Measurements from ENCODE around the gene CCDC97. TPM values are rescaled to one million over a fixed set of nuclear protein-coding genes. Genes with fewer than 3 reads are reported as not detected.

The CCDC97 gene
- total RNA-seq, 1 donor from 2014 or later = 4.5 TPM

GRCh38 chr19:41319500-41320184 lies 9.7 kb downstream of the CCDC97 start:
- DNase-seq (ENCODE audit: low read depth in 2 of 2) = no peak

- DNase-seq (ENCODE audit: low read depth in 2 of 2) = no peak
These were observed 10.2 kb downstream of the CCDC97 start for GRCh38 chr19:41320185-41320518.

DNA sequence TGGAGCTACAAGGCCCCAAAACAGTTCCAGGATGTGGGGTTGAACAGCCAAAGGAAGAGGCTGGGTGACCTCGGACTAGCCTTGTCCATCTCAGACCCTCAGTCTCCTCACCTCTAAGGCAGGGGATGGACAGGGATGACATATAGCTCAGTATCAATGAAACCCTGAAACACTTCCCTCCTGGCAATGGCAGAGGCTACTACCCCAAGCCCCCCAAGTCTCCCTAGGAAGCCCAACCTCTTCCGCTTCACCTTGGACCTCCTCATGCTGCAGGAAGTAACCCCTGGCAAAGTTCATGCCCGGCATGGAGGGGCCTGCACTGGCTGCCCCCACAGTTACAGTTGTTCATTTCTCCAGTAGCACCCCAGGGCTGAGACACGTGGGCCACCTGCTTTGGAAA lies 10.6 kb downstream of the CCDC97 start:
- no peak for DNase-seq (ENCODE audit: low read depth in 2 of 2)

DNA sequence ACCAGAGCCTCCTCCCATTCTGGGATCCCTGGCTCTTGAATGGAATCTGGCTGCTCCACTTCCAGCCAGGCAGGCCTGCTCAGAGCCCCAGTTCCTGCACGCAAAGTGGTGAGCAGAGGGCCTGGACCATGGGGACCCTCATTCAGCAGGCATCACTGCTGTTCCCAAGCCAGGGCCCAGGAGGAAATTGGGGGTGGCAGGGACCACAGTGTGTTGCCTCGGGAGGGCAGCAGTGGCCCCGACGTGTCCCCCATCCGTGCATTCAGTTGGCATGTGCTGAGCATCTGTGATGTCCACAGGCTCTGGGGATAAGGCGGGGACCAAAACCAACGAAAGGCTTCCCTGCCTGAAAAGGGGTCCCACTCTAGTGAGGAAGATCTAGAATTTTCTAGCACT lies 11.2 kb downstream of the CCDC97 start:
- DNase-seq (ENCODE audit: low read depth in 2 of 2) = no peak

DNA sequence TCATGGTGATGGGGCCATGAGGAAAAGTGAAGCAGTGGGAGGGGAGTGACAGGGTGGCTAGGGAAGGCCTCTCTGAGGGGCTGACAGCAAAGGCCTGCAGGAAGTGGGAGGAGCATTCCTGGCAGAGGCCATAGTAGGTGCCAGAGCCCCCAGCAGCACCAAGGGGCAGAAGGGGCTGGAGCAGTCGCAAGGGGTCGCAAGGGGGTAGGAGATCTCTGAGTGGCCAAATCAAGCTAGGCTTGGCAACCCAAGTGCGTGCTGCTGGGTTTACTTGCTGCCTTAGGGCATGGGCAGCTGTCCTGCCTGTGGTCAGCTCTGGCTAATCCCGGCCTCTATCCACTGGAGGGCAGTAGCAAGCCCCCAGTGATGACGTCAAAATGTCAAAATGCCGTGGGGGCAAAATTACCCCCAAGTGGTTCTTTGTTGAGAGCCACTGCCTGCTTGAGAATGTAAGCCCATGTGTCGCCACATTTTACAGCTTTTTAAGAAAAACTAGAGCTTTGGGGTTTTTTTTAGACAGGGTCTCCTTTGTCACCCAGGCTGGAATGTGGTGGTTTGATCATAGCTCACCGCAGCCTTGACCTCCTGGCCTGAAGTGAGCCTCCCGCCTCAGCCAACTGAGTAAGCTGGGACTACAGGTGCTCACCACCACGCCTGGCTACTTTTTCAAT lies 11.8 kb downstream of the CCDC97 start:
- peak in 1 of 2 donors; percentile 81 for DNase-seq (ENCODE audit: low read depth in 2 of 2)

GRCh38 chr19:41322451-41322850 lies 12.5 kb downstream of the CCDC97 start:
- DNase-seq (ENCODE audit: low read depth in 2 of 2) = no peak

- DNase-seq (ENCODE audit: low read depth in 2 of 2) = peak in 1 of 2 donors; percentile 86
These were observed 13.1 kb downstream of the CCDC97 start for GRCh38 chr19:41323023-41323422.

GRCh38 chr19:41323430-41324125 lies 13.6 kb downstream of the CCDC97 start:
- DNase-seq (ENCODE audit: low read depth in 2 of 2) = peak; percentile 76 to 98

DNA sequence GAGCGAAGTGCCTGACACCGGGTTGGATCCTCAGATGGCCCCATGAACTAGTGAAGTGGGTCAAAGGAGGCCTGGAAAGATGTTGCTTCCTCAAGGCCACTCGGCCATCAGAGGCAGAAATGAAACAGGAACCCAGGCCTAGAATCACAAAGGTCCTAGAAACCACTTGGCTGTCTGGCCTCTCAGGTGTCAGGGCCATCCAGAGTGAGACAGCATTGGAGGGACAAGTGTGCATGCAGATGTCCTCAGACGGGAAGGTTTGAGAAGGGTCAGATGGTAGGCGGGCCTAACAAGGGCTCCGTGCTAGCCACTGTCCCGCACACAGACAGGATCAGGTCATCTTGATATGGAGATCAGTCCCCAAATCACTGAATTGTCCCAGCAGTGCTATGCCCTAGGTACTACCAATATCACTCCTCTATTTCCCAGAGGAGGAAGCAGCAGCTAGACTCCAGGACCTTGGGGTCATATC lies 14.3 kb downstream of the CCDC97 start:
- peak in 1 of 2 donors; percentile 42 for DNase-seq (ENCODE audit: low read depth in 2 of 2)

- DNase-seq (ENCODE audit: low read depth in 2 of 2) = peak; percentile 77 to 95
These were observed 15.1 kb downstream of the CCDC97 start for GRCh38 chr19:41324921-41325639.

- no peak for DNase-seq (ENCODE audit: low read depth in 2 of 2)
These were observed 15.6 kb downstream of the CCDC97 start for GRCh38 chr19:41325640-41325946.

GRCh38 chr19:41325947-41326706 lies 16.2 kb downstream of the CCDC97 start:
- peak; percentile 73 to 91 for DNase-seq (ENCODE audit: low read depth in 2 of 2)

- peak in 1 of 2 donors; percentile 69 for DNase-seq (ENCODE audit: low read depth in 2 of 2)
These were observed 17.2 kb downstream of the CCDC97 start for GRCh38 chr19:41327076-41327575.

- peak; percentile 74 to 94 for DNase-seq (ENCODE audit: low read depth in 2 of 2)
These were observed 17.7 kb downstream of the CCDC97 start for GRCh38 chr19:41327576-41328156.

GRCh38 chr19:41328157-41328841 lies 18.3 kb downstream of the CCDC97 start:
- DNase-seq (ENCODE audit: low read depth in 2 of 2) = peak in 1 of 2 donors; percentile 56

DNA sequence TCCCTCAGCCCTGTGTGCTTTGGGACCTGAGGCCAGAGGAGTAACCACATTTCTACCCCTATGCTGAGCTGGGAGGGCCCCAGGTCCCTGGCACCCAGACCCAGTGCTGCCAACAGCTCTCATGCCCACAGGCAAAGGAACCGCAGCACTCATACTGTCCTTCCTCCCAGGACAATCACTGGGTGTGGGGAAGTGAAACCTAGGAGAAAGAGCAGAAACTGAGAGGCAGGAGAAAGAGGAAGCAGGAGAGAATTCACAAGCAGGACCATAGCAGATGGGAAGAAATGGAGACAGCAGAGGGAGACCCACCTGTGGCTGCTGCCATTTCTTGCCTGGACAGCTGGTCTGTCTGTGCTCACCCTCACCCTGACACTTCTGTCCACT lies 18.9 kb downstream of the CCDC97 start:
- DNase-seq (ENCODE audit: low read depth in 2 of 2) = no peak

GRCh38 chr19:41330481-41330880 lies 20.5 kb downstream of the CCDC97 start:
- DNase-seq (ENCODE audit: low read depth in 2 of 2) = no peak

DNA sequence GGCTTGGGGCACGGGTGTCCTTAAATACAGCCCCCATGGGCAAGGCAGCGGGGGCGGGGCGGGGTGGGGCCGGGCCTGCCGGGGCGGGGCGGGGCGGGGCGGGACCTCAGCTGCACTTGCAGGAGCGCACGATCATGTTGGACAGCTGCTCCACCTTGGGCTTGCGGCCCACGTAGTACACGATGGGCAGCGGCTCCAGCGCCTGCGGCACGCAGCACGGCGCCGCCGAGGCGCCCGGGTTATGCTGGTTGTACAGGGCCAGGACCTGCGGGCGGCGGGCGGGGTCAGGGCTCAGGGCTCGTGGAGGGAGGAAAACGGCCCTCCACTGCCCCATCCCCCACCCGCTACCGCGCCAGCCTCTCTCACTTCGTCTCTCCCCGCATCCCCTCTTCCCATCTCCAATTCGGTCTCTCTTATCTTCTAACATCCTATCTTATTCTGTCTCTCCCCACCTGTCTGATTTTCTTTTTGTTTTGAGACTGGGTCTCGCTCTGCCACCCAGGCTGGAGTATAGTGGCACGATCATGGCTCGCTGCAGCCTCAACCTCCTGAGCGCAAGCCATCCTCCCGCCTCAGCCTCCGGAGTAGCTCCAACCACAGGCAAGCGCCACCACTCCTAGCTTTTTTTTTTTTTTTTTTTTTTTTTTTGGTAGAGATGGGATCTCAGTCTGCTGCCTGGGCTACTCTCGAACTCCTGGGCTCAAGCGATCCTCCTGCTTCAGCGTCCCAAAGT lies 21.1 kb downstream of the CCDC97 start:
- DNase-seq (ENCODE audit: low read depth in 2 of 2) = no peak

- DNase-seq (ENCODE audit: low read depth in 2 of 2) = no peak
These were observed 22.0 kb downstream of the CCDC97 start for GRCh38 chr19:41332000-41332399.
